GM06990 (cell line): ENCODE results near the gene NFE2L3.
A peak's percentile ranks its signal among the peaks of the same experiment; 100 is the strongest.

Experiments
- DNase-seq: peaks from one replicate; pipeline ENCODE4 v3.0.0-alpha.2; 2011; ENCODE audit not compliant: insufficient read length; ENCODE audit errors: extremely low read depth
- H3K27me3 ChIP-seq: replicated peaks from 2 replicates; pipeline ENCODE4 v1.6.0; 2011; ENCODE audit warnings: low read length; ENCODE audit not compliant: control insufficient read depth, insufficient read depth
- H3K36me3 ChIP-seq: 2 replicates; pipeline ENCODE4 v1.5.1; 2011; ENCODE audit warnings: low read length; ENCODE audit not compliant: control insufficient read depth, insufficient read depth
- H3K4me3 ChIP-seq: replicated peaks from 2 replicates; pipeline ENCODE4 v1.5.1; 2011; ENCODE audit warnings: low read depth, mild to moderate bottlenecking, control low read depth, low read length
- TF ChIP-seq, protein P1 (sequence below): IDR thresholded peaks from 2 replicates; pipeline ENCODE4 v1.5.1; 2011; ENCODE audit warnings: low read length, control low read depth, mild to moderate bottlenecking, inconsistent platforms; ENCODE audit not compliant: insufficient read depth, poor library complexity, severe bottlenecking

The NFE2L3 gene

DNA sequence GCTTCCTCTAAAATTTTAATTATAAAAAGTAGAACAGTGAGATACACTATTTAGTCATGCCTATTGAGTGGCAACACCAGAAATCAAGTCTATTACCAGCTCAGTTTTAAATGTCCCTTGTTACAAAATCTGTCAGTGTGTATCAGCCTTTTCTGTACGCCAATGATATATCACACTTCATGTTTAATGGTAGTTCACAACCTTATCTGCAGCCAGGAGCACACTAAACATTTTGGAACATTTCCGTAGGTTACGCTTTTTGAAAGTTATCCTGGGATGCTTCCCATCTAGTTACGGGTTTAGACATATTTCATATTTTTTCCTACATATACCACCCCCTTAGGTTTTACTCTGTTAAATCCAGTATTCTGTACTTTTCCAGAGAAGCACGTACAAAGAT lies 43.2 kb downstream of the NFE2L3 start:
- no peaks in the 10 kb centered on the region for H3K27me3 ChIP-seq
- peaks cover 20% of the 10 kb centered on the region for H3K36me3 ChIP-seq
- peak overlapping the region; percentile 38; the same call in 1 of the 2 replicates for H3K4me3 ChIP-seq
- TF ChIP-seq, protein P1, sequence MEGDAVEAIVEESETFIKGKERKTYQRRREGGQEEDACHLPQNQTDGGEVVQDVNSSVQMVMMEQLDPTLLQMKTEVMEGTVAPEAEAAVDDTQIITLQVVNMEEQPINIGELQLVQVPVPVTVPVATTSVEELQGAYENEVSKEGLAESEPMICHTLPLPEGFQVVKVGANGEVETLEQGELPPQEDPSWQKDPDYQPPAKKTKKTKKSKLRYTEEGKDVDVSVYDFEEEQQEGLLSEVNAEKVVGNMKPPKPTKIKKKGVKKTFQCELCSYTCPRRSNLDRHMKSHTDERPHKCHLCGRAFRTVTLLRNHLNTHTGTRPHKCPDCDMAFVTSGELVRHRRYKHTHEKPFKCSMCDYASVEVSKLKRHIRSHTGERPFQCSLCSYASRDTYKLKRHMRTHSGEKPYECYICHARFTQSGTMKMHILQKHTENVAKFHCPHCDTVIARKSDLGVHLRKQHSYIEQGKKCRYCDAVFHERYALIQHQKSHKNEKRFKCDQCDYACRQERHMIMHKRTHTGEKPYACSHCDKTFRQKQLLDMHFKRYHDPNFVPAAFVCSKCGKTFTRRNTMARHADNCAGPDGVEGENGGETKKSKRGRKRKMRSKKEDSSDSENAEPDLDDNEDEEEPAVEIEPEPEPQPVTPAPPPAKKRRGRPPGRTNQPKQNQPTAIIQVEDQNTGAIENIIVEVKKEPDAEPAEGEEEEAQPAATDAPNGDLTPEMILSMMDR = no peak
- DNase-seq = no peak

DNA sequence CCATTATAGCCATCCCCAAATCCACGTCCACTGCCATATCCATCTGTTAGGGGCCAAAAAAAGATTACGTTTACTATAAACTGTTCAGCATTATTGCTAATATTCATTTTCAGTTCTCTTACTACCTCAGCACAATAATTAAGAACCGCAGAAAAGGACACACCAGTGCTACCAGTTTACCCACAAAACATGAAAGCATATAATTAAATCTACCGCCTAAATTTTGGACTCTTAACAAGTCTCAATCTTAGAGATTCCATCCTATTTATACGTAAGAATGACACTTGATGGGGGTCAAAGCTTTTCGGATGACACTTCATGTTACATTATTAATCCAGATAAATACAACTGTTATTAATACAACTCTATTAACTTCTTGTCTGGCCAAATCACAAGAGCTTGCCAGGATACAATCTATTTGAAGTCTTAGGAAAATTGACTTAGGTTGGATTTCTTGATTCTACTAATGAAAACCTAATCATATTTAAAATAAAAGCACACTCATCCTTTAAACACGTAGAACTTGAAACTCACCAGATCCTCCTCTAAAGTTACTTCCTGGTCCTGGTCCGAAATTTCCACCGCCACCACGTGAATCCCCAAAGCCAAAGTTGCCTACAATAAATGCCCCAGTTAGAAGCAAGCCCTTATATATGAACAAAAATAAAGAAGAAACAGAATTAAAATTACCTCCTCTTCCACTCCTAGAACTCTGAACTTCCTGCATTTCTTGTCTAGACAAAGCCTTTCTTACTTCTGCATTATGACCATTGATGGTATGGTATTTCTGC lies 44.1 kb downstream of the NFE2L3 start:
- Histone ChIP-seq H3K36me3 (peaks cover 15% of the 10 kb centered on the region), H3K27me3 (no peaks in the 10 kb centered on the region), H3K4me3 (peak overlapping the region; percentile 94)
- no peak for DNase-seq
- TF ChIP-seq, protein P1 = no peak

DNA sequence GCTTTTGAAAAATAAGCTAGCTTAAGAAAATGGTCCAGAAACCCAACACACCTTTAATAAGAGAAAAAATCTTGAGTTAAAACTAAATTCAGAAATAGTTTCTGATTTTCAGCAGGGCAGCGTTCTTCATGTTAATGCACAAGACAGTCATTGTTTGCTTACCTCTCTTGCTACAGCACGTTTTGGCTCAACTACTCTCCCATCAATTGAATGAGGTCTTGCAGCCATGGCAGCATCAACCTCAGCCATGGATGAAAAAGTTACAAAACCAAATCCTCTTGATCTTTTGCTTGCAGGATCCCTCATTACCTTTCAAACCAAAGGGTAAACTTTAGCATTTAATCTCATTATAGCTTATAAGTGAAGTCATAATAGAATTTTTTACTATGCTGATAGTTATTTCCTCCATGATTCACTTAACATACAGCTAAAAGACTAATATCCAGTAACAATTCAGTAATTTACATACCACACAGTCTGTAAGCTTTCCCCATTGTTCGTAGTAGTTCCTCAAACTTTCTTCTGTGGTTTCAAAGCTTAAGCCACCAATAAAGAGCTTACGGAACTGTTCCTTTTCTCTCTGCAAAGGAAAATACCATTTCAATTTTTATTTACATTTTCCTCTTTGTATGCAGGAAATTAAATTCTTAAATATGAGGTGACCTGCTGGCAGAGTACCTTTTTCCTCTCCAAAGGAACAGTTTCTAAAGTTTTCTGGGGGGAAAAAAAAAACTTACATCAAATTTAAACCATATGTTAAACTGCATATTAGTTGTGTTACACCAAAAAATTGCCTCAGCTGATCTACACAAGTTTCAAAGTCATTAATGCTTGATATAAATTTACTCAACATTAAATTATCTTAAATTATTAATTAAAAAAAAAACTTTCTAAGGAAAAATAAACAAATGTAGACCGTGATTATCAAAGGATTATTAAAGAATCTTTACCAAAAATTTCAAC lies 45.4 kb downstream of the NFE2L3 start:
- DNase-seq = peak; percentile 53
- peak overlapping the region; percentile 94 for H3K4me3 ChIP-seq
- H3K36me3 ChIP-seq = peaks cover 15% of the 10 kb centered on the region
- TF ChIP-seq, protein P1 = no peak
- H3K27me3 ChIP-seq = no peaks in the 10 kb centered on the region

DNA sequence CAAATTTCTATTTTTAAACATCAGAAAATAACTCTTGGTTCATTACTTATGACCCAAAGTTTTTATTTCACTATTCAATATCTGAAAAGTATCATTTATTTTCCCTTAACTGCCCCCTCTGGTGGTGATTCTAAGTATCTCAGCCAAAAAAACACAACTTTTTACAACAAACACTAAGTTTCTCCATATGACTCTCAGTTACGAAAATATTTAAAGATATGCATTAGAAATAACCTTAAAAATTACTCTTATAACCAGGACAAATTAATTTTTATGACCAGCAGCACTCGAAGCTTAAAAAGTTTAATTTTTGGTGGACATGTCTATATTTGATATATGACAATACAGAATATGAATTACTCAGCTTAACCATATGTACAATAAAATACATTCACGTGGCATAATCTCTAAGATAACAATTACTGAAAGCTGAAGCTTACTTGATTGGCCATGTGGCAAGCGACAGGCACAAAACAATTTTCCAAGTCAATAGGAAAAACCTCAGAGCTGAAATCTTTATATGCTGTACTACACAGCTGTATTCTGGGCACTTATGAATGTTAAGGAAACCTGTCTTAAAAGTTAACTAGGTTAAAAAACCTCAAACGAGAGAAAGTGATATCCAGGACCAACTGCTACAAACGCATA lies 46.3 kb downstream of the NFE2L3 start:
- TF ChIP-seq, protein P1 = peak; percentile 55
- H3K27me3 ChIP-seq = no peaks in the 10 kb centered on the region
- H3K4me3 ChIP-seq = peak overlapping the region; percentile 94
- H3K36me3 ChIP-seq = peaks cover 10% of the 10 kb centered on the region
- no peak for DNase-seq

DNA sequence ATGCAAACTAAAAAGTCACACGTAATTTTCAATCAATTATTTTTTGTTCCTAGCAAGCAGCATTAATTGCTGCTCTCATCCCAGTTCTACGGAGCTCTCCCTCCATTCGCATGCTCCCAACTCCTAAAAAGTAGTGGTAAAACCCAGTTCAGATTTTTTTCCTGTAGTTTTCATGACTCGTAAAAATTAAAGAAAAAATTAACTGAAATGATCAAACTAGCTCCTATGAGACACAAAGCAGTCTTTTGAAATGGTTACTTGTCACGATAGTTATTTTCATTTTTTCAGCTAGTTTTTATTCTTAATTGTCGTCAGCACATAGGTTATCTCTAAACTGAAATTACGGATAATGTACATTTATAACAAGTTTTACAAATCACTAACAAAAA lies 46.8 kb downstream of the NFE2L3 start:
- peaks cover 8% of the 10 kb centered on the region for H3K36me3 ChIP-seq

More for the DNA sequence above, 46.8 kb downstream of the NFE2L3 start:
- H3K4me3 ChIP-seq = peak overlapping the region; percentile 94
- TF ChIP-seq, protein P1 = no peak
- no peaks in the 10 kb centered on the region for H3K27me3 ChIP-seq
- no peak for DNase-seq
